ENCODE data around the gene TTC29.
"Not testable (repeated sequence)": the region's sequence is repeated elsewhere in the genome, so short reads cannot be mapped to it uniquely, and the experiment has no call there.

TTC29 gene

GRCh38 chr4:146852360-146852759, 93.3 kb downstream of the TTC29 start:
- DNase-seq: no peak

- DNase-seq: no peak
Measured at GRCh38 chr4:146847345-146847744, 98.3 kb downstream of the TTC29 start.

- DNase-seq: no peak
Measured at GRCh38 chr4:146846882-146847281, 98.8 kb downstream of the TTC29 start.

- DNase-seq: no peak
Measured at GRCh38 chr4:146844761-146845160, 100.9 kb downstream of the TTC29 start.

GRCh38 chr4:146842876-146843275, 102.8 kb downstream of the TTC29 start:
- DNase-seq: no peak

- DNase-seq: no peak
Measured at GRCh38 chr4:146840731-146841130, 104.9 kb downstream of the TTC29 start.

- no peak for DNase-seq
Measured at GRCh38 chr4:146835096-146835495, 110.6 kb downstream of the TTC29 start.

GRCh38 chr4:146834263-146835034, 111.2 kb downstream of the TTC29 start:
- DNase-seq: no peak

GRCh38 chr4:146833530-146833929, 112.1 kb downstream of the TTC29 start:
- DNase-seq: no peak

GRCh38 chr4:146822980-146823379, 122.7 kb downstream of the TTC29 start:
- DNase-seq: not testable (repeated sequence)

- no peak for DNase-seq
Measured at GRCh38 chr4:146814750-146815149, 130.9 kb downstream of the TTC29 start.

GRCh38 chr4:146795711-146796110, 150.0 kb downstream of the TTC29 start:
- DNase-seq: no peak

GRCh38 chr4:146793727-146794126, 151.9 kb downstream of the TTC29 start:
- DNase-seq: no peak

- no peak for DNase-seq
Measured at GRCh38 chr4:146791439-146791838, 154.2 kb downstream of the TTC29 start.

- no peak for DNase-seq
Measured at GRCh38 chr4:146790515-146790914, 155.1 kb downstream of the TTC29 start.

GRCh38 chr4:146787731-146788130, 157.9 kb downstream of the TTC29 start:
- DNase-seq: no peak

GRCh38 chr4:146776691-146777090, 169.0 kb downstream of the TTC29 start:
- no peak for DNase-seq

- no peak for DNase-seq
Measured at GRCh38 chr4:146763560-146763959, 182.1 kb downstream of the TTC29 start.

GRCh38 chr4:146762016-146762415, 183.6 kb downstream of the TTC29 start:
- DNase-seq: no peak

GRCh38 chr4:146742416-146742815, 203.2 kb downstream of the TTC29 start:
- DNase-seq: no peak

- DNase-seq: no peak
Measured at GRCh38 chr4:146739182-146739581, 206.5 kb downstream of the TTC29 start.

- DNase-seq: not testable (repeated sequence)
Measured at GRCh38 chr4:146723519-146723918, 222.1 kb downstream of the TTC29 start.

- no peak for DNase-seq
Measured at GRCh38 chr4:146709956-146710355, 235.7 kb downstream of the TTC29 start.

GRCh38 chr4:146699910-146700309, 245.8 kb downstream of the TTC29 start:
- no peak for DNase-seq

Data from suppressor macrophage (primary cell).